ENCODE results near the gene ZNF500.

The ZNF500 gene

DNA sequence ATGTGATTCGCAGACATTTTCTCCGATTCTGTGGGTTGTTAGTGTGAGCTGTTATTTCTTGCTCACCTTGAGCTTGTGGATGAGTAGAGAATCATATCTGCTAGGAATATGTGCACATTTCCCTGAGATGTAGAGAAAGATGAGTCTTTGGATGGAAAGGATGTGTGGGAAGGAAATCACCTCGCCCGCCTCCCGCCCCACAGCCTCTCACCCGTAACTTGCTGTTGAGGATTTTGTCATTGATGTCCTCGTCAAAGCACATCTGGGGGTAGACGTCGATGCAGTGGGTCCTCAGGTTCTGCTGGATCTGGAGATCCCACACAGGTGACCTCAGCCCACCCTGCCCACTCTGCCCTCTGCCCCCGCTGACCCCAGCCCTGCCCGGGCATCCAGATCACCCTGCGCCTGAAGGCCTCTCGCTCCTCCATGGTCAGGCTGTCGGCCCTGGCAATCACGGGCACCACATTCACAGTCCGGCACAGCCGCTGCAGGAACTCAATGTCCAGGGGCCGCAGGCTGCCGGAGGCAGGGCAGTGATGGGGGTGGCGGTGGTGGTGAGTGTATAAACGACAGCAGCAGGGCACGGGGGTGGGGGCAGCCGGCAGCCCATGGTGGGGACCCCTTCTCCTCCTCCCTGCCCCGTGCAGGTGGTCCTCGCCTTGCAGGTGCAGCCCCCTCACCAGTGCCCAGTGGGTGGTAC is 16.4 kb upstream of the ZNF500 start:
- no peak overlapping the region for H3K4me3 ChIP-seq
- no peak overlapping the region for H3K27ac ChIP-seq
- peaks cover 0 to 6% of the 10 kb centered on the region in 2 donors for H3K27me3 ChIP-seq
- TF ChIP-seq, protein P1, sequence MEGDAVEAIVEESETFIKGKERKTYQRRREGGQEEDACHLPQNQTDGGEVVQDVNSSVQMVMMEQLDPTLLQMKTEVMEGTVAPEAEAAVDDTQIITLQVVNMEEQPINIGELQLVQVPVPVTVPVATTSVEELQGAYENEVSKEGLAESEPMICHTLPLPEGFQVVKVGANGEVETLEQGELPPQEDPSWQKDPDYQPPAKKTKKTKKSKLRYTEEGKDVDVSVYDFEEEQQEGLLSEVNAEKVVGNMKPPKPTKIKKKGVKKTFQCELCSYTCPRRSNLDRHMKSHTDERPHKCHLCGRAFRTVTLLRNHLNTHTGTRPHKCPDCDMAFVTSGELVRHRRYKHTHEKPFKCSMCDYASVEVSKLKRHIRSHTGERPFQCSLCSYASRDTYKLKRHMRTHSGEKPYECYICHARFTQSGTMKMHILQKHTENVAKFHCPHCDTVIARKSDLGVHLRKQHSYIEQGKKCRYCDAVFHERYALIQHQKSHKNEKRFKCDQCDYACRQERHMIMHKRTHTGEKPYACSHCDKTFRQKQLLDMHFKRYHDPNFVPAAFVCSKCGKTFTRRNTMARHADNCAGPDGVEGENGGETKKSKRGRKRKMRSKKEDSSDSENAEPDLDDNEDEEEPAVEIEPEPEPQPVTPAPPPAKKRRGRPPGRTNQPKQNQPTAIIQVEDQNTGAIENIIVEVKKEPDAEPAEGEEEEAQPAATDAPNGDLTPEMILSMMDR (IDR thresholded peaks at IDR 0.05): no peak
- no peaks in the 10 kb centered on the region for H3K9me3 ChIP-seq
- no peak for DNase-seq
- H3K36me3 ChIP-seq: no peaks in the 10 kb centered on the region
- H3K4me1 ChIP-seq: no peaks in the 10 kb centered on the region
- intact Hi-C loops (cut with DNase I; ENCODE audit: low total_unique reads): no loop called here

GRCh38 chr16:4780235-4780634 is 13.3 kb upstream of the ZNF500 start:
- no peaks in the 10 kb centered on the region for H3K4me1 ChIP-seq
- peaks cover 0 to 5% of the 10 kb centered on the region in 2 donors for H3K27me3 ChIP-seq
- no peak for DNase-seq
- intact Hi-C loops (cut with DNase I; ENCODE audit: low total_unique reads): no loop called here
- H3K4me3 ChIP-seq: no peak overlapping the region
- no peak overlapping the region for H3K27ac ChIP-seq
- no peaks in the 10 kb centered on the region for H3K9me3 ChIP-seq
- H3K36me3 ChIP-seq: no peaks in the 10 kb centered on the region
- TF ChIP-seq, protein P1 (IDR thresholded peaks at IDR 0.05): no peak

GRCh38 chr16:4778050-4778392 is 11.1 kb upstream of the ZNF500 start:
- DNase-seq: no peak
- Histone ChIP-seq H3K27ac (no peak overlapping the region), H3K4me3 (no peak overlapping the region), H3K4me1 (no peaks in the 10 kb centered on the region), H3K27me3 (peaks cover 0 to 5% of the 10 kb centered on the region in 2 donors), H3K36me3 (no peaks in the 10 kb centered on the region), H3K9me3 (no peaks in the 10 kb centered on the region)
- intact Hi-C loops (cut with DNase I; ENCODE audit: low total_unique reads): no loop called here
- TF ChIP-seq, protein P1 (IDR thresholded peaks at IDR 0.05): no peak

DNA sequence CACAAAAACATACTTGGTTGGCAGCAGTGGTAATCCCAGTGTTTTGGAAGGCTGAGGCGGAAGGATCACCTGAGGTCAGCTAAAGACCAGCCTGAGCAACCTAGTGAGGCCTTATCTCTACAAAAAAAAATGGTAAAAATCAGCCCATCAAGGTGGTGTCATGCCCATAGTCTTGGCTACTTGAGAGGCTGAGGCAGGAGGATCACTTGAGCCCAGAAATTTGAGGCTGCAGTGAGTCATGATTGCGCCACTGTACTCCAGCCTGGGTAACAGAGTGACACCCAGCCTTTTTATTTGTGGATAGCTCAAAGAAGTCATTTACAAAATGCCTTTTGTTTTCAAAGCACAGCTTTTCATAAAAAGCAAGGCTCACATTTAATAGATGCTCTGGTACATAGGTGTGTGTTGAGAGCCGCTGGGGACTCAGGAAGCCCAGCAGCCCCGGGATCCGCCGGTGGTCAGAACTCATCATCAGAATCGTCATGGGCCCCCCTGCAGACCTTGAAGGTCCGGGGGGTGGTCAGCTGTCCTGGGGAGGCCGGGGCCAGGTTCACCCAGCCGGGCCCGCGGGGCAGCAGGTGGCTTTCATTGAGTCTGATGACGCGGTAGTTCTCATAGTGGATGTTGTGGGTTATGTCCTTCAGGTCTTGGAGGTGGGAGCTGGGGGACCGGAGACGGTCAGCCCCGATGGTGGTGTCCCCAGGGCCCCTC is 10.5 kb upstream of the ZNF500 start:
- TF ChIP-seq, protein P1 (IDR thresholded peaks at IDR 0.05): no peak
- no peak overlapping the region for H3K27ac ChIP-seq
- H3K36me3 ChIP-seq: no peaks in the 10 kb centered on the region
- H3K9me3 ChIP-seq: no peaks in the 10 kb centered on the region
- DNase-seq: no peak
- intact Hi-C loops (cut with DNase I; ENCODE audit: low total_unique reads): no loop called here
- no peak overlapping the region for H3K4me3 ChIP-seq
- H3K4me1 ChIP-seq: no peaks in the 10 kb centered on the region
- H3K27me3 ChIP-seq: peaks cover 0 to 5% of the 10 kb centered on the region in 2 donors

GRCh38 chr16:4776141-4776705 is 9.3 kb upstream of the ZNF500 start:
- no peaks in the 10 kb centered on the region for H3K9me3 ChIP-seq
- DNase-seq: no peak
- no peaks in the 10 kb centered on the region for H3K36me3 ChIP-seq
- H3K4me1 ChIP-seq: no peaks in the 10 kb centered on the region
- H3K27ac ChIP-seq: no peak overlapping the region
- TF ChIP-seq, protein P1 (IDR thresholded peaks at IDR 0.05): no peak
- peaks cover 0 to 5% of the 10 kb centered on the region in 2 donors for H3K27me3 ChIP-seq
- no peak overlapping the region for H3K4me3 ChIP-seq
- intact Hi-C loops (cut with DNase I; ENCODE audit: low total_unique reads): no loop called here

All from tibial artery (tissue), 4 donors.